Stimulated activated naive CD8-positive, alpha-beta T cell treated with anti-CD3 and anti-CD28 coated beads, Interleukin-15, amount 100 ng/mL, for 72 hours (primary cell): ENCODE measurements around the gene FAM111B.
"Not testable (repeated sequence)": the region's sequence is repeated elsewhere in the genome, so short reads cannot be mapped to it uniquely, and the experiment has no call there.

ENCODE experiments used
- ATAC-seq: fragments of 150-1000 bp; cut with Tn5 transposase; 2 replicates; pipeline ENCODE4 v1.10.0; 2021; ENCODE audit warnings: mild to moderate bottlenecking, moderate library complexity
- DNase-seq, 2 donors: peaks; one replicate each; pipeline ENCODE4 v3.0.0; 2021 to 2022
- H3K27ac Mint-ChIP-seq, 2 donors: one replicate each; pipeline ENCODE4 v1.8.0; 2022; ENCODE audit warnings: mild to moderate bottlenecking in 2 of 2, mixed read lengths in 2 of 2, moderate library complexity in 2 of 2
- H3K27me3 Mint-ChIP-seq: one replicate; pipeline ENCODE4 v1.8.0; 2022; ENCODE audit warnings: mixed read lengths
- H3K4me1 Mint-ChIP-seq: one replicate; pipeline ENCODE4 v1.8.0; 2022; ENCODE audit warnings: mild to moderate bottlenecking, mixed read lengths
- H3K4me3 Mint-ChIP-seq, 2 donors: one replicate each; pipeline ENCODE4 v1.8.0; 2022; ENCODE audit warnings: mild to moderate bottlenecking in 2 of 2, mixed read lengths in 2 of 2, moderate library complexity in 1 of 2
- H3K9me3 Mint-ChIP-seq, 2 donors: one replicate each; pipeline ENCODE4 v1.8.0; 2022; ENCODE audit warnings: mixed read lengths in 2 of 2

The FAM111B gene

GRCh38 chr11:59106363-59107336, at the start of gene FAM111B:
Gene FAM111B, plus strand, starts transcription at chr11:59107237. Its CDS starts 2,389 bp downstream, at chr11:59109626.
- H3K4me1 Mint-ChIP-seq, result peaks cover 57% of the 10 kb centered on the region
- ATAC-seq (peak; percentile 87), DNase-seq (peak; percentile 58 to 73)
- H3K9me3 Mint-ChIP-seq, result no peaks in the 10 kb centered on the region
- peak within 1 kb of the TSS; percentile 93 to 94 for H3K4me3 Mint-ChIP-seq
- peak within 1 kb of the TSS; percentile 78 to 83 for H3K27ac Mint-ChIP-seq
- H3K27me3 Mint-ChIP-seq, result peaks cover 70% of the 10 kb centered on the region

GRCh38 chr11:59058120-59059033, 48.7 kb upstream of the FAM111B start:
- ATAC-seq, result peak; percentile 91
- Mint-ChIP-seq H3K27ac (peak overlapping the region in 1 of 2 donors; percentile 61), H3K4me1 (peaks cover 10% of the 10 kb centered on the region), H3K27me3 (peaks cover 70% of the 10 kb centered on the region), H3K4me3 (peak overlapping the region; percentile 78 to 82)
- not testable (repeated sequence) for H3K9me3 Mint-ChIP-seq
- peak; percentile 88 to 89 for DNase-seq

- H3K9me3 Mint-ChIP-seq, DNase-seq, ATAC-seq, H3K4me3 Mint-ChIP-seq: not testable (repeated sequence)
- Mint-ChIP-seq H3K27ac (peak overlapping the region in 1 of 2 donors; percentile 4), H3K27me3 (peaks cover 77% of the 10 kb centered on the region), H3K4me1 (peaks cover 10% of the 10 kb centered on the region)
Observed at GRCh38 chr11:59060096-59060495, 46.9 kb upstream of the FAM111B start.

- H3K9me3 Mint-ChIP-seq, result no peaks in the 10 kb centered on the region
- H3K4me3 Mint-ChIP-seq, result no peak overlapping the region
- ATAC-seq, result no peak
- DNase-seq, result no peak
- H3K27ac Mint-ChIP-seq, result no peak overlapping the region
- peaks cover 68% of the 10 kb centered on the region for H3K27me3 Mint-ChIP-seq
- H3K4me1 Mint-ChIP-seq, result peaks cover 9% of the 10 kb centered on the region
Observed at GRCh38 chr11:59062602-59063529, 44.2 kb upstream of the FAM111B start.

GRCh38 chr11:59063996-59064727, 42.9 kb upstream of the FAM111B start:
- ATAC-seq, result peak; percentile 58
- not testable (repeated sequence) for H3K4me3 Mint-ChIP-seq, H3K9me3 Mint-ChIP-seq, H3K4me1 Mint-ChIP-seq, DNase-seq, H3K27ac Mint-ChIP-seq
- peaks cover 59% of the 10 kb centered on the region for H3K27me3 Mint-ChIP-seq

- H3K4me1 Mint-ChIP-seq, result no peaks in the 10 kb centered on the region
- DNase-seq (no peak), ATAC-seq (no peak)
- no peak overlapping the region for H3K4me3 Mint-ChIP-seq
- peaks cover 53% of the 10 kb centered on the region for H3K27me3 Mint-ChIP-seq
- H3K9me3 Mint-ChIP-seq, result no peaks in the 10 kb centered on the region
- no peak overlapping the region for H3K27ac Mint-ChIP-seq
Observed at GRCh38 chr11:59069087-59069486, 38.0 kb upstream of the FAM111B start.

- Mint-ChIP-seq H3K4me3 (no peak overlapping the region), H3K27me3 (peaks cover 46% of the 10 kb centered on the region), H3K27ac (no peak overlapping the region), H3K4me1 (no peaks in the 10 kb centered on the region), H3K9me3 (no peaks in the 10 kb centered on the region)
- no peak for ATAC-seq
- DNase-seq, result no peak
Observed at GRCh38 chr11:59076876-59077571, 30.0 kb upstream of the FAM111B start.

- Mint-ChIP-seq H3K4me3 (no peak overlapping the region), H3K27ac (no peak overlapping the region), H3K9me3 (no peaks in the 10 kb centered on the region), H3K27me3 (peaks cover 34% of the 10 kb centered on the region), H3K4me1 (no peaks in the 10 kb centered on the region)
- ATAC-seq (no peak), DNase-seq (no peak)
Observed at GRCh38 chr11:59078435-59078834, 28.6 kb upstream of the FAM111B start.

GRCh38 chr11:59079086-59079485, 28.0 kb upstream of the FAM111B start:
- DNase-seq, result no peak
- peaks cover 40% of the 10 kb centered on the region for H3K27me3 Mint-ChIP-seq
- ATAC-seq, result no peak
- no peak overlapping the region for H3K27ac Mint-ChIP-seq
- no peak overlapping the region for H3K4me3 Mint-ChIP-seq
- H3K4me1 Mint-ChIP-seq, result no peaks in the 10 kb centered on the region
- no peaks in the 10 kb centered on the region for H3K9me3 Mint-ChIP-seq

- not testable (repeated sequence) for ATAC-seq, DNase-seq, H3K4me1 Mint-ChIP-seq, H3K4me3 Mint-ChIP-seq, H3K27ac Mint-ChIP-seq, H3K9me3 Mint-ChIP-seq
- peaks cover 33% of the 10 kb centered on the region for H3K27me3 Mint-ChIP-seq
Observed at GRCh38 chr11:59080421-59080820, 26.6 kb upstream of the FAM111B start.

- peaks cover 28% of the 10 kb centered on the region for H3K27me3 Mint-ChIP-seq
- H3K4me3 Mint-ChIP-seq, DNase-seq, H3K27ac Mint-ChIP-seq, ATAC-seq, H3K4me1 Mint-ChIP-seq, H3K9me3 Mint-ChIP-seq: not testable (repeated sequence)
Observed at GRCh38 chr11:59081430-59082020, 25.5 kb upstream of the FAM111B start.

GRCh38 chr11:59086007-59086406, 21.0 kb upstream of the FAM111B start, which contains the start of gene GLYATL1B:
Gene GLYATL1B, plus strand, starts transcription at chr11:59086307. Its CDS starts 0 bp downstream, at chr11:59086307.
- not testable (repeated sequence) for ATAC-seq, DNase-seq, H3K27ac Mint-ChIP-seq

GRCh38 chr11:59088162-59088561, 18.9 kb upstream of the FAM111B start:
- Mint-ChIP-seq H3K4me1 (no peaks in the 10 kb centered on the region), H3K9me3 (no peaks in the 10 kb centered on the region), H3K4me3 (no peak overlapping the region), H3K27ac (no peak overlapping the region), H3K27me3 (peaks cover 23% of the 10 kb centered on the region)
- DNase-seq (no peak), ATAC-seq (no peak)

More at GRCh38 chr11:59086007-59086406, 21.0 kb upstream of the FAM111B start, which contains the start of gene GLYATL1B:
- H3K9me3 Mint-ChIP-seq, H3K4me3 Mint-ChIP-seq, H3K4me1 Mint-ChIP-seq: not testable (repeated sequence)
- peaks cover 22% of the 10 kb centered on the region for H3K27me3 Mint-ChIP-seq
